ENCODE results near the gene SELENOP.

DNA sequence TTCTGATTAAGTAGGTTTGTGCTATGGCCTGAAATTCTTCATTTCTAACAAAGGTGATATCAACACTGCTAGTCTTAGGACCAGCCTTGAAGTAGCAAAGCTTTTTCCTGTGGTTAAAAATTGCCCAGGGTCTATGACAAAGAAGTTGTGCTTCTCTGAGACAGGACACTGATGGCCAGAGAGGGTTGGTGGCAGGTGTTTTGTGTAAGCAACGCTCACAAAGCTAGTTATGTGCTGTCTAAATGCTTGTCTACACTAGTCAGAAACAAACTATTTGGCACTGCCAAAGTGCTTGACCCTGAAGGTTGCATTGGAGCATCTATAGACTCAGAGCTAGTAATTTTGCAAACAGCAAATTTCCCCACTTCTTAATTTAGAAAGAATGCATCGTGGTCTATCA, 44.1 kb upstream of the SELENOP start:
- TF ChIP-seq RAD21 (conservative IDR thresholded peaks at IDR 0.05): no peak
- TF ChIP-seq, protein P1, sequence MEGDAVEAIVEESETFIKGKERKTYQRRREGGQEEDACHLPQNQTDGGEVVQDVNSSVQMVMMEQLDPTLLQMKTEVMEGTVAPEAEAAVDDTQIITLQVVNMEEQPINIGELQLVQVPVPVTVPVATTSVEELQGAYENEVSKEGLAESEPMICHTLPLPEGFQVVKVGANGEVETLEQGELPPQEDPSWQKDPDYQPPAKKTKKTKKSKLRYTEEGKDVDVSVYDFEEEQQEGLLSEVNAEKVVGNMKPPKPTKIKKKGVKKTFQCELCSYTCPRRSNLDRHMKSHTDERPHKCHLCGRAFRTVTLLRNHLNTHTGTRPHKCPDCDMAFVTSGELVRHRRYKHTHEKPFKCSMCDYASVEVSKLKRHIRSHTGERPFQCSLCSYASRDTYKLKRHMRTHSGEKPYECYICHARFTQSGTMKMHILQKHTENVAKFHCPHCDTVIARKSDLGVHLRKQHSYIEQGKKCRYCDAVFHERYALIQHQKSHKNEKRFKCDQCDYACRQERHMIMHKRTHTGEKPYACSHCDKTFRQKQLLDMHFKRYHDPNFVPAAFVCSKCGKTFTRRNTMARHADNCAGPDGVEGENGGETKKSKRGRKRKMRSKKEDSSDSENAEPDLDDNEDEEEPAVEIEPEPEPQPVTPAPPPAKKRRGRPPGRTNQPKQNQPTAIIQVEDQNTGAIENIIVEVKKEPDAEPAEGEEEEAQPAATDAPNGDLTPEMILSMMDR (IDR thresholded peaks at IDR 0.05; ENCODE audit: poor library complexity, severe bottlenecking): no peak
- TF ChIP-seq SMC3 (conservative IDR thresholded peaks at IDR 0.05; ENCODE audit: poor library complexity): no peak

Measured in neural cell (in vitro differentiated cells).